DLD1 (cell line): ENCODE data around the gene MEIS2.

Source experiments
- in situ Hi-C: cut with HindIII; loops from 2 replicates; pipeline ENCODE4 v1.10.0; 2017; ENCODE audit warnings: low sequenced_read_pairs

Gene MEIS2

DNA sequence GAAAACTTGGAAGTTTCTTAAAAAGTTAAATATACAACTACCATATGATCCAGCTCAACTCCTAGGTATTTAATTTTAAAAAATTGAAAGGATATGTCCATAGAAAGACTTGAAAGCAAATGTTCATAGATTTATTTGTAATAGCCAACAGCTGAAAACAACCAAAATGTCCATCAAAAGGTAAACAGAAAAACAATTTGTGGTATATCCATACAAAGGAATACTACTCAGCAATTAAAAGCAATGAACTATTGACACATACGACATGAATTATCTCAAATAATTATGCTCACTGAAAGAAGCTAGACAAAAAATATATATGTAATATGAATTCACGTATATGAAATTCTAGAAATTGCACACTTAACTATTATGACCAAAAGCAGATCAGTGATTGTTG is 249.5 kb downstream of the MEIS2 start:
- in situ Hi-C loops = no loop called here

DNA sequence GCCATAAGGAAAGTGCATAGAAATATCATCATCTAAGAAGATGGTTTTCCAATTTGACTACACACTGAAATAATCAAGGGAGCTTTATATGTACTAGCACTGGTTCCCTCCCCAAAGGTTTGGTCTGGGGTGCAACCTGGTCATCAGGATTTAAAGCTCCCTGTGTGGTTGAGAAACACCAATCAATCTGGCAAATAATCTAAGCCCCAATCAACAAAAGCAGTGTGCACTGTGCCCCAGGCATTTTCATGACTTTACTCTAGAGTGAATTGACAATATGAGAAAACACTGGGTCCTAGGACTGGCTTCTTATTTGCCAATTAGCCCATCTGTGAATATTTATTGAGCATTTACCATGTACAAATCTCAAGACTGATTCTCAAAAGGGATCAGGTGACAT is 255.1 kb downstream of the MEIS2 start:
- in situ Hi-C loops = no loop called here

DNA sequence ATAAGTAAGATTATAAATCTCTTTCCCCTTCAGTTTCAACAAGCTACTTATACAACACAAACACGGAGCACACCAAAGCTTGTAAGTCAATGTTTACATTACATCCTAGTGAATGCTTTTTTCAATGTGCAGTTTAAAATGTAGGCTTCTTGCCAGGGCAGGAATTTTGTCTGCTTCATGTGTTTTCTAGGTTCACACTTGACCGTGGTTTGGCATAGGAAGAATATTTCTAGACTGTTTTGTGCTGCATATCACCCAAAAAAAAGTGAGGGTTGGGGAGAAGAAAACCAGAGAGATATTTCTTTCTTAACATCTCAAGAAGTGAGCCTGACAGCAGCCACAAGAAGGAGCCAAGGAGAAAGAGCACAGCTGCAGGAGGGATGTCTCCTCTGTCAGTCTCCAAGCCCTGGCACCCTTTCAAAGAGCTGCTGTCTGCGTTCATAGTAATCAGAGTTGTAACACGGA is 255.8 kb downstream of the MEIS2 start:
- in situ Hi-C loops = no loop called here

DNA sequence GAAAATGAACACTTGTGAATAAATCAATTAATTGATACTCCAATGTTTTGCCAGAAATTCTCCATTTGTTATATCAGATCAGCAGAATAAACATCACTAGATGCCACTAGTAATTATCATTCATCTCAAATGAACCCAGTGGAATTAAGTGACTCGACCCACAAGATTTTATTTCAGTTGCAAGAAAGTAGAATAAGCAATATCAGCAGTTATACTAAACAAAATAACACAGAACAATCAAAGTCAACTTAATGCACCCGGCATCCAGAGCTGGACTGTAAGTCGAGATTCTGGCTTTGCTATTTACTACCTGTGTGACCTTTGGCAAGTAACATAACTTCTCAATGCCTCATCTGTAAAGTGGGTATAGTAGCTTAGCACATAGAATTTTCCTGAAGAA is 256.5 kb downstream of the MEIS2 start:
- in situ Hi-C loops = no loop called here

DNA sequence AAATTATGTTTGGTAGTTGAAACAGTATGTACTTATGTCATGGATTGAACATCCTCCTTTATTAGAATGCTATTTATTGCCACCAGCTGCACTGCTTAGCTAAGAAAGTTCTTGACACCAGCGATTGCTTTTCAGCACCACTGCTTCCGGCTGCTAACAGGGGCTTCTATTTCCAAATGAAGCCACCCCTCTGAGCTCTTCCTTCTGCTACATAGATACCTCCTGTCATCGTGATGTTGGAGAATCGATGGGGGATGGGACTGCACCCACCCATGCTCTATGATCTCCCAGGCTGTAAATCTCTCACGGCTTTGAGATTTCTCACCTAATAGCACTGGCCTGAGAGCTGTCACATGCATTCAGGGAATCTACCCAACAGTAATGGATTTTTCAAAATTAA is 259.2 kb downstream of the MEIS2 start:
- in situ Hi-C loops = no loop called here
